Measurements from ENCODE around the gene TMPRSS11A.

TMPRSS11A gene

DNA sequence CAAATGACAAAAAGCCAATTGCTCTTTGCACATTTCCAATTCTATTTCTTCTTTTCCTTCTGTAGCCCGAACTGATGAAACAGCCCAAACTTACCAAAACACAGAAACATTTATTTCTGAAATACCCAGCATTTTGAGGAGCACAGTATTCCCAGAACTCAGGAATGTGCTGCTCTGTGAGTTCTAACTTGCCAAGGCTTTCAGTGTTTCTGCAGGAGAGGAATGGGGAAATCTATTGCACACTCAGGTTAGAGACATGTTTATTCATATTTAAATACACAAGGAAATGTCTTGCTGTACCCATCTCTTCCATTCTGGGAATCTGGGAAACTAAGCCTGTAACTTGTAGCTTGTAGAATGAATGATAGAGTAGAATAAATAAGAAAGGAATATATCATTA, 90.2 kb downstream of the TMPRSS11A start:
- no peak for DNase-seq (ENCODE audit: low read depth, low spot score)

DNA sequence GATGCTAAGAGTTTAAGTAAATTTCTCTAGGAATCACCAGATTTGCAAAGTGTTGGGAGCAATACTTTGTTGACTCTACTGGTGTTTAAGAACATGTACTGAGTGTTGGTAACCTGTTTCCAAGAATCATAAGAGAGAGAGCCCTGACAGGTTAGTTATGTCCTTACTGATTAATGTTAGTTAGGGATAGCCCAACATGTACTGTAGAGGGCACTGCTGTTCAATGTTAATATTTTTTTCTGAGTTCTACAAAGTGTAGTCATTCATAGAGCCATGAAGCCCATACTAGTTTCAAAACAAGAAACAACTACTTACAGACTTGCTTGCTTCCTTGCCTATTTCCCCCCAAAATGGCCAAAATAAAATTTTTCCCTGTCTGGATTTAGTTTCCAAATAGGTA, 91.4 kb downstream of the TMPRSS11A start:
- no peak for DNase-seq (ENCODE audit: low read depth, low spot score)

DNA sequence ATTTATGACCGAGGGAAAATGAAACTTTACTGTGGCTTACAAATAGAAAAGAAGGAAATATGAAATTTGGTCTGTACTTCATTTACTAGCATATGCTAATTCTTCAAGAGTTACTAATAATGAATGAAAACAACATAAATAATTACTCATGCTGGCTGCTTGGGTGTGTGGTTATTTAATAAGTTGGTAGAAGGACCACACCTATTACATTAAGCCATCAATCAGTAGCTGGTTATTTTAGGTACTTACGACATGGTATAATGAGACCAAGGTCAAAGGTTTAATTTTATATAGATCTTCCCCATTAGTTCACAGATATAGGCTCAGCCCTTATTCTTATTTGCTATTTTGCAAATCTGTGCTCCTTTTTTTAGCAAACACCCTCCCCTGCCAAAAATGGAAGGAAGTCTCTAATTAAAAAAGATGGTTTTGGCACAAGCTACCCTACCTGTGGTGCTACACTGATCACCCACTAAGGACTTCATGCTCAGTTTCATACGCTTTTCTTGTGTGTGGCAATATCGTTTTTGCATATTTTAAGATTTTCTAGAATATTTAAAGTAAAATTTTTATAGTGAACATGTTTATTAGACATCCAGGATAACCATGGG, 93.6 kb downstream of the TMPRSS11A start:
- no peak for DNase-seq (ENCODE audit: low read depth, low spot score)

DNA sequence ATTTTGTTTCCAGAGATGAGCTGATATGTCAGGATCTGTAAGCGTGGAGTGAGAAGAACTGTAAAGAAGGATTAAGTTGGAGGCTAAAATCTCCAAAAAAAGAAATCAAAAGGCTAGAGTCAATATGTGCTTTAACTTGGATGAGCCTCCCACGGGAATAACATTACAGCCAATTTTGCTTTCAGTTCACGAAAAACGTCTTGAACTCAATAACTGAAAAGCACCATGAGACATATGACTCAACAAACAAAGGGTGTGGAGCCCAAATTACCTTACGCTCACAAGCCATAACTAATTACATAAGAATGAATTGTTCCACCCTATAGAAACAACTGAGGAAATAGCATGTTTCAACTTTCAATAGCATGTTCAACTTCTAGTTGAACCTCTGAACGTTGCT, 101.8 kb downstream of the TMPRSS11A start:
- DNase-seq (ENCODE audit: low read depth, low spot score): no peak

Data from ELF-1 (cell line).